HL-60 (cell line): ENCODE measurements around the gene PAMR1.

ENCODE experiments used
- DNase-seq, 2 experiments: peaks; one replicate each; pipeline ENCODE4 v3.0.0-alpha.2; 2010 to 2020; ENCODE audit warnings: low read depth in 1 of 2, low spot score in 1 of 2
- H3K27ac ChIP-seq: fragments of 250-450 bp; sonication (Bioruptor Pico); replicated peaks from 2 replicates; pipeline ENCODE4 v1.5.1; 2020; ENCODE audit warnings: mild to moderate bottlenecking, moderate library complexity
- H3K27me3 ChIP-seq: fragments of 250-450 bp; sonication (Bioruptor Pico); 2 replicates; pipeline ENCODE4 v1.5.1; 2021; ENCODE audit warnings: mild to moderate bottlenecking, moderate library complexity; ENCODE audit not compliant: insufficient read depth, poor library complexity, severe bottlenecking
- H3K4me3 ChIP-seq: replicated peaks from 2 replicates; pipeline ENCODE4 v1.5.1; 2011; ENCODE audit warnings: mild to moderate bottlenecking, control low read depth, low read length; ENCODE audit not compliant: insufficient read depth
- GABPA ChIP-seq: IDR thresholded peaks from 2 replicates; pipeline ENCODE4 v1.6.1; 2012; ENCODE audit warnings: low read depth
- POLR2AphosphoS5 ChIP-seq: IDR thresholded peaks from 2 replicates; pipeline ENCODE4 v1.6.1; 2012; ENCODE audit warnings: low read depth
- SPI1 ChIP-seq: IDR thresholded peaks from 2 replicates; pipeline ENCODE4 v1.6.1; 2012; ENCODE audit warnings: low read depth, mild to moderate bottlenecking, borderline replicate concordance
- TF ChIP-seq, protein P1 (sequence below): IDR thresholded peaks from one replicate; pipeline ENCODE4 v1.5.1; 2011; ENCODE audit warnings: low read length, control low read depth, inconsistent platforms; ENCODE audit not compliant: insufficient read depth
- TF ChIP-seq, protein P2 (sequence below): IDR thresholded peaks from 2 replicates; pipeline ENCODE4 v1.6.1; 2012; ENCODE audit warnings: low read depth; ENCODE audit not compliant: insufficient replicate concordance

PAMR1 gene

DNA sequence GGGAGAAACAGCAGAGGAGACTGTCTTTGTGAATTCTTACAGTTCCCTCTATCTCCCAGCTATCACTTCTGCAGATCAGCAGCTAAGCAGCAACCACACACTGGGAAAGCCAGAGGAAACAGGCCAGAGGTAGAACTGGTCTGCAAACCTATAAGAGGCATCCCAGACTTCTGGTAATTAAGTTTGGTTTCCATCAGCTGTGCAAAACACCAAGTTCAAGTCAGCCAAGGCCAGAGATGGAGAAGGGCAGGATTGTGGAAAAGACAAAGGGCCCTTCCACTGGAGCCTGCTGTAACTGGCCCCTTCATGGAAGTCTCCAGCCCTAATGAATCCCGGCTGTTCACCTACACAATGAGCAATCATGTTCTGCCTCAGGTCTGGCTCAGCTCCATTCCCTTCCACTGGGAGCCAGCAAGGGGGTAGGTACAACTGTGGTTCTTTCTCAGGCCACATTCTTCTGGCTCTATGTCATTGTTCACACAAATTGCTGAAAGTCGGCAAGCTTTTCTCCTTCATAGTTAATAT is 4.6 kb upstream of the PAMR1 start:
- no peak for TF ChIP-seq GABPA
- TF ChIP-seq, protein P1, sequence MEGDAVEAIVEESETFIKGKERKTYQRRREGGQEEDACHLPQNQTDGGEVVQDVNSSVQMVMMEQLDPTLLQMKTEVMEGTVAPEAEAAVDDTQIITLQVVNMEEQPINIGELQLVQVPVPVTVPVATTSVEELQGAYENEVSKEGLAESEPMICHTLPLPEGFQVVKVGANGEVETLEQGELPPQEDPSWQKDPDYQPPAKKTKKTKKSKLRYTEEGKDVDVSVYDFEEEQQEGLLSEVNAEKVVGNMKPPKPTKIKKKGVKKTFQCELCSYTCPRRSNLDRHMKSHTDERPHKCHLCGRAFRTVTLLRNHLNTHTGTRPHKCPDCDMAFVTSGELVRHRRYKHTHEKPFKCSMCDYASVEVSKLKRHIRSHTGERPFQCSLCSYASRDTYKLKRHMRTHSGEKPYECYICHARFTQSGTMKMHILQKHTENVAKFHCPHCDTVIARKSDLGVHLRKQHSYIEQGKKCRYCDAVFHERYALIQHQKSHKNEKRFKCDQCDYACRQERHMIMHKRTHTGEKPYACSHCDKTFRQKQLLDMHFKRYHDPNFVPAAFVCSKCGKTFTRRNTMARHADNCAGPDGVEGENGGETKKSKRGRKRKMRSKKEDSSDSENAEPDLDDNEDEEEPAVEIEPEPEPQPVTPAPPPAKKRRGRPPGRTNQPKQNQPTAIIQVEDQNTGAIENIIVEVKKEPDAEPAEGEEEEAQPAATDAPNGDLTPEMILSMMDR, result no peak
- no peak for TF ChIP-seq POLR2AphosphoS5
- no peak for TF ChIP-seq SPI1
- TF ChIP-seq, protein P2, sequence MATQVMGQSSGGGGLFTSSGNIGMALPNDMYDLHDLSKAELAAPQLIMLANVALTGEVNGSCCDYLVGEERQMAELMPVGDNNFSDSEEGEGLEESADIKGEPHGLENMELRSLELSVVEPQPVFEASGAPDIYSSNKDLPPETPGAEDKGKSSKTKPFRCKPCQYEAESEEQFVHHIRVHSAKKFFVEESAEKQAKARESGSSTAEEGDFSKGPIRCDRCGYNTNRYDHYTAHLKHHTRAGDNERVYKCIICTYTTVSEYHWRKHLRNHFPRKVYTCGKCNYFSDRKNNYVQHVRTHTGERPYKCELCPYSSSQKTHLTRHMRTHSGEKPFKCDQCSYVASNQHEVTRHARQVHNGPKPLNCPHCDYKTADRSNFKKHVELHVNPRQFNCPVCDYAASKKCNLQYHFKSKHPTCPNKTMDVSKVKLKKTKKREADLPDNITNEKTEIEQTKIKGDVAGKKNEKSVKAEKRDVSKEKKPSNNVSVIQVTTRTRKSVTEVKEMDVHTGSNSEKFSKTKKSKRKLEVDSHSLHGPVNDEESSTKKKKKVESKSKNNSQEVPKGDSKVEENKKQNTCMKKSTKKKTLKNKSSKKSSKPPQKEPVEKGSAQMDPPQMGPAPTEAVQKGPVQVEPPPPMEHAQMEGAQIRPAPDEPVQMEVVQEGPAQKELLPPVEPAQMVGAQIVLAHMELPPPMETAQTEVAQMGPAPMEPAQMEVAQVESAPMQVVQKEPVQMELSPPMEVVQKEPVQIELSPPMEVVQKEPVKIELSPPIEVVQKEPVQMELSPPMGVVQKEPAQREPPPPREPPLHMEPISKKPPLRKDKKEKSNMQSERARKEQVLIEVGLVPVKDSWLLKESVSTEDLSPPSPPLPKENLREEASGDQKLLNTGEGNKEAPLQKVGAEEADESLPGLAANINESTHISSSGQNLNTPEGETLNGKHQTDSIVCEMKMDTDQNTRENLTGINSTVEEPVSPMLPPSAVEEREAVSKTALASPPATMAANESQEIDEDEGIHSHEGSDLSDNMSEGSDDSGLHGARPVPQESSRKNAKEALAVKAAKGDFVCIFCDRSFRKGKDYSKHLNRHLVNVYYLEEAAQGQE, result no peak
- Histone ChIP-seq H3K4me3 (no peak overlapping the region), H3K27me3 (peaks cover 20% of the 10 kb centered on the region), H3K27ac (no peak overlapping the region)
- DNase-seq, result no peak

DNA sequence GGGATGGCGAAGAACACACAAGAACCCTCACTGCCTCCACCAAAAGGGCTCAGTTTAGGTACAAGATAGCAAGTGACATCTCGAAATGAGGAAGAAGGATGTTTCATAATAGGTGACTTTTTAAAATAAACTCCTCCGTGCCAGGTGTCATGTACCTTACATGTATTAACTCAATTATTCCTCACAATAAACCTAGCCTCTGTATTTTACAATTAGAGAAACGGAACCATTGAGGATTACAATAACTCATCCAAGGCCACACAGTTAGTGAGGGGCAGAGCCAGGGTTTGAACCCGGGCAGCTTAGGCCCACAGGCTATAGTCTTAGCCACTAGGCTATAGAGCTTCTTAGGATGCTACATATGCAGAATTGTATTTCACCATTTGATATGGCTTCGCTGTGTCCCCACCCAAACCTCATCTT is 965 bp upstream of the PAMR1 start:
- no peak overlapping the region for H3K27ac ChIP-seq
- no peak for DNase-seq
- H3K4me3 ChIP-seq, result no peak overlapping the region
- H3K27me3 ChIP-seq, result peaks cover 43% of the 10 kb centered on the region
- TF ChIP-seq GABPA (no peak), POLR2AphosphoS5 (no peak), SPI1 (no peak)
- TF ChIP-seq, protein P2, result no peak
- TF ChIP-seq, protein P1, result no peak

DNA sequence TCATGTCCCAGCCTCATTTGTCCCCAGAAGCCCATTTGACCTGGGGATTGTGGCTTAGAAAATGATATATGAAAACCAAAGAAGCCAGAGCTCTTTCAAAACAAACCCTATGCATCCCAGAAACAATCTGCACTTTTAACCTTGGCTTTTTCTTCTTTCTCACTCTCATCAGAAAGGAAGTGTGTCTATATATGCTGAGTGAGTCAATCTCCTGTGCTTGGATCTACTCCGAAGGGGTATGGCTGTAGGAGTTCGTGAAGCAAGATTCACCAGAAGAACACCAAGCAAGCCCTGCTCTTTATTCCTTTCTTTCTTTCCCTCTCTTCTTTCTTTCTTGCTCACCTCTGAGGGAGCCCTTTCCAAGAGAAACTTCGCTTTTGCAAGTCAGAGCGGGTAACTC is 636 bp downstream of the PAMR1 start:
- peaks cover 42% of the 10 kb centered on the region for H3K27me3 ChIP-seq
- TF ChIP-seq SPI1 (no peak), POLR2AphosphoS5 (no peak)
- no peak for DNase-seq
- no peak overlapping the region for H3K4me3 ChIP-seq
- no peak overlapping the region for H3K27ac ChIP-seq

DNA sequence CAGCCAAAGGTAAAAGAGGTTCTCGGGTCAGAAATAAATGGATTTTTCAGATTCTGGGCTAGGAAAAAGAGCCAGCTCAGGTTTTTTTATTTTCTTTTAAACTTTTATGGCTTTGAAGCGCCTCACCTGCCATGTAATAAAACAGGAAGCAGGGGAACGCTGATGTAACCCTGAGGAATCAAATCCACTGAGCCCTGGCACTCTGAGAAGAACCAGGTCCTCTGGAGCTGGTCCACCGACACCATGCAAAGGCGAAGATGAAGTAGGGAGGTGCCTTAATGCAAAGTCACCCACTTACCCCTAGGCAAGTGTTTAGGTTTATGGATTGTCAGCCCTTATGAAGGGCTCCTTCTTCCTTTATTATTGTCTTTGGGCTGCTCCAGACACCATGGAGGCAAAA is 1.6 kb downstream of the PAMR1 start:
- Histone ChIP-seq H3K27ac (no peak overlapping the region), H3K27me3 (peaks cover 40% of the 10 kb centered on the region), H3K4me3 (no peak overlapping the region)
- no peak for DNase-seq
- TF ChIP-seq, protein P1, result no peak
- no peak for TF ChIP-seq SPI1
- TF ChIP-seq, protein P2, result no peak
